HCT116 (cell line): ENCODE measurements around the gene NPDC1.

Experiments
- ATF3 ChIP-seq: IDR thresholded peaks from 2 replicates; pipeline ENCODE4 v1.6.1; 2012
- CEBPB ChIP-seq: IDR thresholded peaks from 2 replicates; pipeline ENCODE4 v1.6.1; 2012; ENCODE audit warnings: low read depth
- CTCF ChIP-seq, 3 experiments: fragments of 200-600 bp in 1 of 3; sonication (generic) in 1 of 3; IDR thresholded peaks in 2 of 3; conservative IDR thresholded peaks in 1 of 3; 2 replicates each; pipeline ENCODE4 v1.5.1; 2012 to 2017; ENCODE audit warnings: low read depth in 2 of 3, low read length in 2 of 3, antibody characterized with exemption in 1 of 3, borderline replicate concordance in 1 of 3, control low read depth in 1 of 3, mild to moderate bottlenecking in 1 of 3, mixed read lengths in 1 of 3, mixed run types in 1 of 3, moderate library complexity in 1 of 3; ENCODE audit not compliant: insufficient read depth in 1 of 3
- EZH2 ChIP-seq: fragments of 200-600 bp; sonication (generic); IDR thresholded peaks from 2 replicates; pipeline ENCODE4 v1.6.1; 2017; ENCODE audit warnings: antibody characterized with exemption, mixed run types
- EZH2phosphoT487 ChIP-seq: fragments of 200-600 bp; IDR thresholded peaks from 2 replicates; pipeline ENCODE4 v1.6.1; 2018; ENCODE audit warnings: antibody characterized with exemption, borderline replicate concordance
- FOSL1 ChIP-seq: IDR thresholded peaks from 2 replicates; pipeline ENCODE4 v1.6.1; 2012; ENCODE audit warnings: low read depth
- MAX ChIP-seq: IDR thresholded peaks from 2 replicates; pipeline ENCODE4 v1.6.1; 2012
- POLR2AphosphoS5 ChIP-seq: IDR thresholded peaks from 2 replicates; pipeline ENCODE4 v1.6.1; 2011; ENCODE audit warnings: mild to moderate bottlenecking, low read depth, low read length, moderate library complexity
- RAD21 ChIP-seq: IDR thresholded peaks from 2 replicates; pipeline ENCODE4 v1.6.1; 2012; ENCODE audit warnings: low read depth, mild to moderate bottlenecking
- REST ChIP-seq: IDR thresholded peaks from 2 replicates; pipeline ENCODE4 v1.6.1; 2012; ENCODE audit warnings: low read depth

- TF ChIP-seq POLR2AphosphoS5 (no peak), CTCF (IDR thresholded peaks at IDR 0.05 in 2 of 3, conservative IDR thresholded peaks at IDR 0.05 in 1 of 3; ENCODE audit: borderline replicate concordance in 1 of 3, insufficient read depth in 1 of 3, low read depth in 2 of 3, low read length in 2 of 3) (no peak), EZH2phosphoT487 (no peak), EZH2 (no peak), REST (no peak), ATF3 (no peak), FOSL1 (no peak), MAX (no peak), RAD21 (no peak), CEBPB (no peak)
Measured at GRCh38 chr9:137082222-137082924, 36.4 kb upstream of the NPDC1 start.
